ENCODE results near the gene JCAD.

The JCAD gene

DNA sequence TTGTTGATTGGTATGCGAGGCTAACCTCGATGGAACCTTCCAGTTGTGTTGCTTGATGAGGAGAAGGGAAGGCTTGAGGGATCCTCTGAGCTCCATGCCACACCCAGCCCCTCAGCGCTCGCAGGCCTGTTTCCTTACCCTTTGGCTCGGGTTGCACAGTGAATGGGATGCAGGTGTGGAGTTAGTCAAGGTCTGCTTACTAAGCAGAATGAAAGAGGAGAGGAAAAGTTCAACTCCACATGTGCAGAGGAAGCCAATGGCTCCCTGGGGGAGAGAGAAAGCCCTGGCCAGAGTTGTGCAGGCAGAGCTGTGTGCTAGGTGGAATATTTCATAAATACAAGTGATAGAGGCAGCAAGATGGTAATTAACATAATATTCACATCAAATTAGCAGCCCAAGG is 85.5 kb downstream of the JCAD start:
- TF ChIP-seq, protein P1, sequence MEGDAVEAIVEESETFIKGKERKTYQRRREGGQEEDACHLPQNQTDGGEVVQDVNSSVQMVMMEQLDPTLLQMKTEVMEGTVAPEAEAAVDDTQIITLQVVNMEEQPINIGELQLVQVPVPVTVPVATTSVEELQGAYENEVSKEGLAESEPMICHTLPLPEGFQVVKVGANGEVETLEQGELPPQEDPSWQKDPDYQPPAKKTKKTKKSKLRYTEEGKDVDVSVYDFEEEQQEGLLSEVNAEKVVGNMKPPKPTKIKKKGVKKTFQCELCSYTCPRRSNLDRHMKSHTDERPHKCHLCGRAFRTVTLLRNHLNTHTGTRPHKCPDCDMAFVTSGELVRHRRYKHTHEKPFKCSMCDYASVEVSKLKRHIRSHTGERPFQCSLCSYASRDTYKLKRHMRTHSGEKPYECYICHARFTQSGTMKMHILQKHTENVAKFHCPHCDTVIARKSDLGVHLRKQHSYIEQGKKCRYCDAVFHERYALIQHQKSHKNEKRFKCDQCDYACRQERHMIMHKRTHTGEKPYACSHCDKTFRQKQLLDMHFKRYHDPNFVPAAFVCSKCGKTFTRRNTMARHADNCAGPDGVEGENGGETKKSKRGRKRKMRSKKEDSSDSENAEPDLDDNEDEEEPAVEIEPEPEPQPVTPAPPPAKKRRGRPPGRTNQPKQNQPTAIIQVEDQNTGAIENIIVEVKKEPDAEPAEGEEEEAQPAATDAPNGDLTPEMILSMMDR (conservative IDR thresholded peaks at IDR 0.05; ENCODE audit: control insufficient read depth, insufficient read depth, low read depth, low read length): no peak
- no peak for DNase-seq (ENCODE audit: low read depth)
- H3K4me3 ChIP-seq (ENCODE audit: control insufficient read depth, low read depth, low read length): no peak overlapping the region

DNA sequence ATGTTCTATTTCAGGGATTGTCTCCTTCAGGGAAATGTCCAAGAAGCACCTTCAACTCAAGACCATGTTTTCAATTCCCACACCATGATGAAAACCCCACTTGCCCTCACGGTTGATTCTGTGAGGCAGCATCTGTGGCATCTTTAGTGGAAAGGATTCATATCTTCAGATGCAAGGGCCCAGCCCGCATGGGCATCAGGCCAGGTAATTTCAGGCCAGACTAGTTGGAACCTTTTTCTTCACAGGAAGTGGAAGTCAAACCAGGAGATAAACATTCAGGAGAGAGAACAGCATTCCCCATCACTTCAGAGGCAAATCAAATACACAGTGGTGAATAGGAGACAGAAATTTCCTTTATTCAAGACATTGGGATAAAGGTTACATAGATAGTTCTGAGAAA is 88.8 kb downstream of the JCAD start:
- TF ChIP-seq, protein P1 (conservative IDR thresholded peaks at IDR 0.05; ENCODE audit: control insufficient read depth, insufficient read depth, low read depth, low read length): no peak
- no peak overlapping the region for H3K4me3 ChIP-seq (ENCODE audit: control insufficient read depth, low read depth, low read length)
- DNase-seq (ENCODE audit: low read depth): no peak

DNA sequence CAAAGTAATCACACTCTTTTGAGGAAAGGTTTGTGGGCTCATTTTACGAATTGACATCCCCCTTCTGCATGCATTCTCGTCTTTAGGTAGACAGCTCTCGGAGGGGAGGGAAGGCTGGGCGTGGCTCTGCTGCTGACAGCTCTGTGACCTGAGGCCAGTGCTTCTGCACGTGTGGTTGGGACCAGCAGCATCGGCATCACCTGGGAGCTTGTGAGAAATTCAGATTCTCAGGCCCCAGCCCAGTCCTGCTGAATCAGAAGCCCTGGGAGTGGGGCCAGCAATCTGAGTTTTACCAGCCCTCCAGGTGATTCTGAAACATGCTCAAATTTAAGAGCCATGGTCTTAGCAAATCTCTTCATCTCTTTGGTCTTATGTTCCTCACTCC is 89.4 kb downstream of the JCAD start:
- H3K4me3 ChIP-seq (ENCODE audit: control insufficient read depth, low read depth, low read length): no peak overlapping the region
- TF ChIP-seq, protein P1 (conservative IDR thresholded peaks at IDR 0.05; ENCODE audit: control insufficient read depth, insufficient read depth, low read depth, low read length): no peak
- DNase-seq (ENCODE audit: low read depth): no peak

DNA sequence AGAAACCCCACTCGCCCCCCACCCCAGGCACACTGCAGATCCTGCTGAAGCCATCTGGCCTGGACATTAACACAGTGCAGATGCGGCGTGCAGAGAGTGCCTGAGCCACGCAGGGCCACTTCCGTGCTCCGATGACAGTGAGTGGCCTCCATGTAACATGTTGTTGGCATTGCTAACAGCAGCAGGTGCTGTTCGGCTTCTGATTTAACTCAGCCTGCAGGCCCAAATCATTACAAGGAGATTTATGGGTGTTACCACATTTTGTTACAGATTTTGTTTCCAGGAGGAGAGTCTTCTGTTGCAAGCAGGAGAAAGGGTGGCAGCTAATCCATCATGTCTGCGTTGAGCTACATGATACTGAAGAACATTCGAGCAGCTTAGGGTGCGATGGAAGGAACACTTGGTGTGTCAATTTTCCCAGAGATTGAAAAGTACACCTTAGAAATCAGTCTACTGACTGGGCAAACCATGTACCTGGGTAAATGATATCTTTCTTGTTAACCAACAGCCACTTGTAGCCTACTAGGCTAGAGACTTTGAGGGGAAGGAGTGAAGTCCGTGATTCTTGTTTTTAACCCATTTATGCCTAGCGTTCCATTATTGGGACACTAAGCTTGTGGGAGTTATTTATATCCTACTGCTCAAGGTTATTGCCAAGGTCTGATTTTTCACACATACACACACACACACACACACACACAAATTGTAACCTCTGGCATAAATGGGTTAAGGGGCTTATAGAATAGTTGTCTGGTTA is 90.0 kb downstream of the JCAD start:
- TF ChIP-seq, protein P1 (conservative IDR thresholded peaks at IDR 0.05; ENCODE audit: control insufficient read depth, insufficient read depth, low read depth, low read length): no peak
- H3K4me3 ChIP-seq (ENCODE audit: control insufficient read depth, low read depth, low read length): no peak overlapping the region
- DNase-seq (ENCODE audit: low read depth): no peak

DNA sequence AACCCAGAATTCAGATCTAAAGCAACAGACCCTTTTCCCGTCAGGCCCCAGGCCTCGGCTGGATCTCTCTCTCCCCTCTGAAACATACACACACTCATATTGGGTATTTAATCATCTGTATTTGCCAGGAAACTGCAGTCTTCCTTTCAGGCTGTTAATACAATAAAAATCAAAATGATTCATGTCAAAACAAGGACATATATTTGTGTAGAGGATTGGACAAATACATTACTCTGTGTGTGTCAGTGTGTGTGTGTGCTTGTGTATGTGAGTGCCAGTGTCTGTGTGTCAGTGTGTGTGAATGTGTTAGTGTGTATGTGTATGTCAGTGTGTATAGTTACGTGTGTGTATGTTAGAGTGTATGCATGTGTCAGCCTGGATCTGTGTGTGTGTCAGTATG is 90.8 kb downstream of the JCAD start:
- TF ChIP-seq, protein P1 (conservative IDR thresholded peaks at IDR 0.05; ENCODE audit: control insufficient read depth, insufficient read depth, low read depth, low read length): no peak
- no peak for DNase-seq (ENCODE audit: low read depth)
- H3K4me3 ChIP-seq (ENCODE audit: control insufficient read depth, low read depth, low read length): no peak overlapping the region

DNA sequence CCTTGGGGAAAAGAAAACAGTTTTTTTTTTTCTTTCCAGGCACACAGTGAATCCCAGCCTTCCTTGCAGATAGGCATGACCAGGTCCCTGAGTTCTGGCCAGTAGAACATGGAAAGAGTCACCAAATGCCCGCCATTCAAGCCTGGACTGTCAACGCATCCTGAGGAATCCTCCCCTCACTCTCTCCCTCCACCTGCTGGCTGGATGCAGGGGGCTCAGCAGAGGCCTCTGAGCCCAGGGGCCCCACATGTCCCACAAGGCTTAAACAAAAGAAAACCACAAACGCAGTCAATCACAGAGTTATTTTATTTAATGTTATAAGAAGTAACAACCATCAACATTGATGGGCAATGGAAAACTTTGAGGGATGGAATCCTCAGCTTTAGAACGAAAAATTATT is 93.1 kb downstream of the JCAD start:
- TF ChIP-seq, protein P1 (conservative IDR thresholded peaks at IDR 0.05; ENCODE audit: control insufficient read depth, insufficient read depth, low read depth, low read length): no peak
- no peak overlapping the region for H3K4me3 ChIP-seq (ENCODE audit: control insufficient read depth, low read depth, low read length)
- no peak for DNase-seq (ENCODE audit: low read depth)

All from fibroblast of mammary gland (primary cell).